NT2/D1 (cell line): Measurements from ENCODE around the gene ZNF469.

Experiments used
- SUZ12 ChIP-seq: IDR thresholded peaks from 2 replicates; pipeline ENCODE4 v1.6.1; 2011; ENCODE audit not compliant: insufficient read length, insufficient read depth; ENCODE audit errors: extremely low read depth
- YY1 ChIP-seq: IDR thresholded peaks from 2 replicates; pipeline ENCODE4 v1.6.1; 2011; ENCODE audit not compliant: insufficient read length, insufficient read depth

DNA sequence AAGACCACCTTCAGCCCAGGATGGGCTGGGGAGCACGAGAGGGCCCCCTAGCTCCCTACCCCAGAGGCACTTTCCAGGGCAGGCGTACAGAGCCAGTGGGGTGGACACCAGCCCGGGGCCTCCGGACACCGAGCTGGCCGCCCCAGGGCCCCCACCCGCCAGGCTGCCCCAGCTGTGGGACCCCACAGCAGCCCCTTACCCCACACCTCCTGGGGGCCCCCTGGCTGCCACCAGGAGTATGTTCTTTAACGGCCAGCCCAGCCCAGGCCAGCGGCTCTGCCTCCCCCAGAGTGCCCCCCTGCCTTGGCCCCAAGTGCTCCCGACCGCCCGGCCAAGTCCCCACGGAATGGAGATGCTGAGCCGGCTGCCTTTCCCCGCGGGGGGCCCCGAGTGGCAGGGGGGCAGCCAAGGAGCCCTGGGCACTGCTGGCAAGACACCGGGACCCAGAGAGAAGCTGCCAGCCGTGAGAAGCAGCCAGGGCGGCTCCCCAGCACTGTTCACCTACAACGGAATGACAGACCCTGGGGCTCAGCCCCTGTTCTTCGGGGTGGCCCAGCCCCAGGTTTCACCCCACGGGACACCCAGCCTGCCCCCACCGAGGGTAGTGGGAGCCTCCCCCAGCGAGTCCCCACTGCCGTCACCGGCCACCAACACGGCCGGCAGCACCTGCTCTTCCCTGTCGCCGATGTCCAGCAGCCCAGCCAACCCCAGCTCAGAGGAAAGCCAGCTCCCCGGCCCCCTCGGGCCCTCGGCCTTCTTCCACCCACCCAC is 46.0 kb downstream of the ZNF469 start:
- TF ChIP-seq YY1 (no peak), SUZ12 (no peak)
